Ectodermal cell (in vitro differentiated cells): Measurements from ENCODE around the gene GPR180.
"Not testable (repeated sequence)": the region's sequence is repeated elsewhere in the genome, so short reads cannot be mapped to it uniquely, and the experiment has no call there.

ENCODE experiments used
- H3K27ac ChIP-seq: 2 replicates; pipeline ENCODE4 v1.7.0; 2013; ENCODE audit warnings: mild to moderate bottlenecking, low read depth, low read length; ENCODE audit not compliant: insufficient read depth, poor library complexity, severe bottlenecking
- H3K27me3 ChIP-seq: 2 replicates; pipeline ENCODE4 v1.7.0; 2013; ENCODE audit warnings: mild to moderate bottlenecking, low read length; ENCODE audit not compliant: insufficient read depth, control insufficient read depth, poor library complexity, severe bottlenecking
- H3K36me3 ChIP-seq: one replicate; pipeline ENCODE4 v1.7.0; 2013; ENCODE audit warnings: low read length; ENCODE audit not compliant: control insufficient read depth, insufficient read depth
- H3K4me1 ChIP-seq: one replicate; pipeline ENCODE4 v1.7.0; 2013; ENCODE audit warnings: low read length; ENCODE audit not compliant: control insufficient read depth, insufficient read depth
- H3K4me3 ChIP-seq: 2 replicates; pipeline ENCODE4 v1.7.0; 2013; ENCODE audit warnings: low read depth, low read length, control low read depth; ENCODE audit not compliant: insufficient read depth
- H3K9me3 ChIP-seq: 2 replicates; pipeline ENCODE4 v1.7.0; 2013; ENCODE audit warnings: mild to moderate bottlenecking, low read length, moderate library complexity; ENCODE audit not compliant: control insufficient read depth
- WGBS, 2 experiments: methylation state at CpG; one replicate each; pipeline ENCODE4 v1.1.7; 2013; ENCODE audit warnings: missing lambda C conversion rate in 2 of 2; 5-methylcytosine and 5-hydroxymethylcytosine counted together

The GPR180 gene

GRCh38 chr13:94637677-94638076 is 36.0 kb downstream of the GPR180 start:
- not testable (repeated sequence) for H3K27ac ChIP-seq, H3K4me3 ChIP-seq, H3K36me3 ChIP-seq, H3K9me3 ChIP-seq, H3K4me1 ChIP-seq, H3K27me3 ChIP-seq
- 94 to 96% methylated on average over 3 of the region's 3 CpGs for WGBS, 2 experiments

- no peaks in the 10 kb centered on the region for H3K27me3 ChIP-seq
- no peak overlapping the region for H3K27ac ChIP-seq
- H3K4me3 ChIP-seq, result no peak overlapping the region
- 92 to 100% methylated on average over 1 of the region's 2 CpGs for WGBS, 2 experiments
- no peaks in the 10 kb centered on the region for H3K36me3 ChIP-seq
- peaks cover 3% of the 10 kb centered on the region for H3K4me1 ChIP-seq
- H3K9me3 ChIP-seq, result no peaks in the 10 kb centered on the region
Observed at GRCh38 chr13:94640721-94641120, 39.1 kb downstream of the GPR180 start.

- WGBS, 2 experiments, result 71% methylated on average over 3 of the region's 3 CpGs
- no peak overlapping the region for H3K4me3 ChIP-seq
Observed at GRCh38 chr13:94641409-94641941, 39.8 kb downstream of the GPR180 start.

GRCh38 chr13:94646904-94647303 is 45.2 kb downstream of the GPR180 start:
- no peak overlapping the region for H3K27ac ChIP-seq
- no peak overlapping the region for H3K4me3 ChIP-seq
- 86 to 93% methylated on average over 3 to 4 of the region's 4 CpGs for WGBS, 2 experiments

More at GRCh38 chr13:94641409-94641941, 39.8 kb downstream of the GPR180 start:
- Histone ChIP-seq H3K9me3 (no peaks in the 10 kb centered on the region), H3K27me3 (no peaks in the 10 kb centered on the region), H3K36me3 (no peaks in the 10 kb centered on the region), H3K27ac (no peak overlapping the region), H3K4me1 (peaks cover 3% of the 10 kb centered on the region)

GRCh38 chr13:94656176-94656575 is 54.5 kb downstream of the GPR180 start:
- no peaks in the 10 kb centered on the region for H3K9me3 ChIP-seq
- no peak overlapping the region for H3K27ac ChIP-seq
- H3K4me1 ChIP-seq, result peaks cover 4% of the 10 kb centered on the region
- WGBS, 2 experiments, result 92 to 96% methylated on average over 1 of the region's 1 CpG
- H3K4me3 ChIP-seq, result no peak overlapping the region
- no peaks in the 10 kb centered on the region for H3K36me3 ChIP-seq
- H3K27me3 ChIP-seq, result no peaks in the 10 kb centered on the region

More at GRCh38 chr13:94646904-94647303, 45.2 kb downstream of the GPR180 start:
- no peaks in the 10 kb centered on the region for H3K9me3 ChIP-seq
- H3K27me3 ChIP-seq, result no peaks in the 10 kb centered on the region
- H3K4me1 ChIP-seq, result no peaks in the 10 kb centered on the region
- no peaks in the 10 kb centered on the region for H3K36me3 ChIP-seq

- Histone ChIP-seq H3K4me3 (no peak overlapping the region), H3K27ac (no peak overlapping the region)
- WGBS, 2 experiments, result 100% methylated on average over 1 of the region's 1 CpG; no CpG with 5 or more reads in 1 of the 2 experiments
Observed at GRCh38 chr13:94656766-94657165, 55.1 kb downstream of the GPR180 start.

GRCh38 chr13:94657167-94657566 is 55.5 kb downstream of the GPR180 start:
- 93 to 94% methylated on average over 4 of the region's 4 CpGs for WGBS, 2 experiments
- Histone ChIP-seq H3K4me3 (no peak overlapping the region), H3K9me3 (no peaks in the 10 kb centered on the region), H3K4me1 (peaks cover 7% of the 10 kb centered on the region), H3K27me3 (no peaks in the 10 kb centered on the region), H3K27ac (no peak overlapping the region), H3K36me3 (no peaks in the 10 kb centered on the region)

More at GRCh38 chr13:94656766-94657165, 55.1 kb downstream of the GPR180 start:
- H3K27me3 ChIP-seq, result no peaks in the 10 kb centered on the region
- H3K36me3 ChIP-seq, result no peaks in the 10 kb centered on the region
- H3K4me1 ChIP-seq, result peaks cover 7% of the 10 kb centered on the region
- H3K9me3 ChIP-seq, result no peaks in the 10 kb centered on the region

GRCh38 chr13:94658926-94659597 is 57.4 kb downstream of the GPR180 start:
- H3K27me3 ChIP-seq, result no peaks in the 10 kb centered on the region
- WGBS, 2 experiments, result 75 to 96% methylated on average over 1 of the region's 1 CpG
- peaks cover 7% of the 10 kb centered on the region for H3K4me1 ChIP-seq
- no peak overlapping the region for H3K4me3 ChIP-seq
- H3K27ac ChIP-seq, result no peak overlapping the region
- H3K36me3 ChIP-seq, result no peaks in the 10 kb centered on the region
- no peaks in the 10 kb centered on the region for H3K9me3 ChIP-seq

- no peak overlapping the region for H3K27ac ChIP-seq
- no peak overlapping the region for H3K4me3 ChIP-seq
- no peaks in the 10 kb centered on the region for H3K27me3 ChIP-seq
- no peaks in the 10 kb centered on the region for H3K9me3 ChIP-seq
- no peaks in the 10 kb centered on the region for H3K36me3 ChIP-seq
- peaks cover 7% of the 10 kb centered on the region for H3K4me1 ChIP-seq
Observed at GRCh38 chr13:94659598-94659946, 57.9 kb downstream of the GPR180 start.

GRCh38 chr13:94660695-94661326 is 59.2 kb downstream of the GPR180 start:
- Histone ChIP-seq H3K27ac (no peak overlapping the region), H3K4me1 (peaks cover 7% of the 10 kb centered on the region), H3K4me3 (no peak overlapping the region), H3K9me3 (no peaks in the 10 kb centered on the region), H3K36me3 (no peaks in the 10 kb centered on the region), H3K27me3 (no peaks in the 10 kb centered on the region)
- 53 to 58% methylated on average over 5 to 6 of the region's 6 CpGs for WGBS, 2 experiments
